ENCODE measurements around the gene C22orf23. TPM values are rescaled to one million over a fixed set of nuclear protein-coding genes. Genes with fewer than 3 reads are reported as not detected.

Gene C22orf23
- total and polyA plus RNA-seq, 9 donors = 0.18 to 15.2 (median 8.7) TPM

DNA sequence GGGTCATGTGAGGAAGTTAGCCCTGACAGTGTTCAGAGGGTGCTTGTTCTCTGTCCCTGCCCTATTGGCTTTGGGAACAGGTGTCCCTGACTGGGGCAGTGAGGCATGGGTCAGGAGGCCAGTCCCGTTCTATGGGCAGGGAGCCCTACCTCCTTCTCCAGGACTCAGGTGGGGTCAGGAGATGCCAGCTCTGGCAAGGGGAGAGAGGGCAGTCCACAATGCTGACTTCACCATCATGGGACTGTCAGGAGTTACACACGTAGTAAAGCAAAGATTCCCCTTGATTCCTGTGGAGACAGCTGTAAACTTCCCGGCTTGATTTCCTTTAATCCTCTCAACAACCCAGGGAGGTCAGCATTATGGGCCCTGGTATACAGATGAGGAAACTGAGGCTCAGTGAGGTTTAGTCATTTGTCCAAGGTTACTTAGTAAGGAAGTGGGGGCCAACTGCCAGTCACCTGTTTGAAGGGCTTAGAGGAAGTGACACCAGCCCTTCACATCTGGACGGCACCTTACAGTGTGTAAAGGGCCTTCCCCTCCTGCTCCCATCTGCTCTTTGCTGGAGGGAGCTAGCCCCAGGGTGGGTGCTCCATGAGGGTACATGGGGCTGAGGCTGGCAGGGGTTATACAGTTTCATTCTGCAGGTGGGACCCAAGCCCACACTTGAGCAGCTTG lies 35.4 kb downstream of the C22orf23 start:
- Histone ChIP-seq H3K36me3 (ENCODE audit: control insufficient read depth, insufficient read depth, low read length) (peaks cover 73% of the 10 kb centered on the region), H3K4me1 (ENCODE audit: control insufficient read depth, insufficient read depth, low read length) (no peaks in the 10 kb centered on the region), H3K27me3 (ENCODE audit: control insufficient read depth, insufficient read depth, low read length) (no peaks in the 10 kb centered on the region), H3K9me3 (replicated peaks; ENCODE audit: control insufficient read depth, low read depth, low read length) (no peaks in the 10 kb centered on the region), H3K4me3 (ENCODE audit: low read length) (no peak overlapping the region), H3K27ac (ENCODE audit: low read length) (no peak overlapping the region)
- no peak for DNase-seq
- 100% methylated on average over 1 of the region's 4 CpGs for WGBS (ENCODE audit: insufficient coverage)

DNA sequence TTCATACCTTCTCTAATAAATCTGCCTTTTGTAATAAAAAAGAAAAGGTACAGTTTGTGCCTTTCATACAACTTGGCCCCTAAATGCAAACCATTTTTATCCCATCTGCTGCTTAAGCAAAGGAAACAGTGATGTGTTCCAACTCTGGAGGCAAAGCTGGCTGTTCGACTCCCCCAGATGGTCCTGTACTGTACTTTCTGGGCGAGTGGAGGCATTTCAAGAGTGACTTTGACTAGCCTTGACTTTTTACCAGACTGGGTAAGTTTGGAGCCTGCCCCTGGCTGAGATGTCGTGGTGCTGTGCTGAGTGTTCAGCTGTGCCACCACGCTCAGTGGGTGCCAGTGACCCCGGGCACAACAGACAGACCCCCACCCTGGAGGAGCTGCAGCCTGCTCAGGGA lies 37.1 kb downstream of the C22orf23 start:
- H3K4me1 ChIP-seq (ENCODE audit: control insufficient read depth, insufficient read depth, low read length) = peaks cover 11% of the 10 kb centered on the region
- 87% methylated on average over 5 of the region's 5 CpGs for WGBS (ENCODE audit: insufficient coverage)
- no peak overlapping the region for H3K4me3 ChIP-seq (ENCODE audit: low read length)
- no peaks in the 10 kb centered on the region for H3K27me3 ChIP-seq (ENCODE audit: control insufficient read depth, insufficient read depth, low read length)
- no peaks in the 10 kb centered on the region for H3K9me3 ChIP-seq (replicated peaks; ENCODE audit: control insufficient read depth, low read depth, low read length)
- H3K27ac ChIP-seq (ENCODE audit: low read length) = no peak overlapping the region
- H3K36me3 ChIP-seq (ENCODE audit: control insufficient read depth, insufficient read depth, low read length) = peaks cover 76% of the 10 kb centered on the region
- DNase-seq = no peak

DNA sequence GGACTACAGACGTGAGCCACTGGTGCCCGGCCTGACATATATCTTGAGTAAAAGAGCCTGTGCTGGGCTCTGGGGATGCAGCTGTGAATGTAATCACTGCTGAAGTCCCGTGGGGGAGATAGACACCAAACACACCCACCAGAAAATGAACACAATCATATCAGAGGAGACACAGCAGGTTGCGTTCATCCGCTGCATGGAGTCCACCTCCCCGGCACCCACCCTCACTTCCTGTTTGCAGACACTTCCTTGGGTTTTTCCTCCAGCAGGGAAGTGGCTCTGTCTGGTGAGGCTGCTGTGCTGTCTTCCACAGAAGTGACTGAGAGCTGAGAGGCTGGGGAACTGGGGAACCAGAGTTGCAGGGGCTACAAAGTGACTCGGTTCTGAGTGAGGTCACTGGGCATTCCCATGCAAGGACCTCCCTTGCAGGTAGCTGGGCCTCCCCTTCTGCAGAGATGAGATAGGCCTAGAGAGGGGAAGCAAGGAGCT lies 40.1 kb downstream of the C22orf23 start:
- no CpG with 5 or more reads among the region's 7 CpGs for WGBS (ENCODE audit: insufficient coverage)
- Histone ChIP-seq H3K4me3 (ENCODE audit: low read length) (no peak overlapping the region), H3K27me3 (ENCODE audit: control insufficient read depth, insufficient read depth, low read length) (no peaks in the 10 kb centered on the region), H3K4me1 (ENCODE audit: control insufficient read depth, insufficient read depth, low read length) (peaks cover 35% of the 10 kb centered on the region), H3K36me3 (ENCODE audit: control insufficient read depth, insufficient read depth, low read length) (peaks cover 57% of the 10 kb centered on the region), H3K27ac (ENCODE audit: low read length) (no peak overlapping the region), H3K9me3 (replicated peaks; ENCODE audit: control insufficient read depth, low read depth, low read length) (no peaks in the 10 kb centered on the region)
- no peak for DNase-seq

DNA sequence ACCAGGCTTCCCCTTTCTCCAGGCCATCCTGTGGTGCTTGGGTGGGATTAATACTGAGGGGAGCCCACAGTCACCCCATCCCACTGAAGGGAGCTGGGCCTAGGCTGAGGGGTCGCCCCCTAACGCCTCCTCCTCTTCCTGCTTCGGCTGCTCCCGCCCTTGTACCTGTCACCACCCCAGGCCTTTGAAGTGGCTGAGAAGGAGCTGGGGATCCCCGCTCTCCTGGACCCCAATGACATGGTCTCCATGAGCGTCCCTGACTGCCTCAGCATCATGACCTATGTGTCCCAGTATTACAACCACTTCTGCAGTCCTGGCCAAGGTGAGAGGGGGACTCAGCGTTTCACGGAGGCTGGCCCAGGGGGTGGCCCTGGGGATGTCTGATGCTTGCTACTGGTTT lies 41.2 kb downstream of the C22orf23 start:
- WGBS (ENCODE audit: insufficient coverage) = 92% methylated on average over 4 of the region's 8 CpGs
- Histone ChIP-seq H3K9me3 (replicated peaks; ENCODE audit: control insufficient read depth, low read depth, low read length) (no peaks in the 10 kb centered on the region), H3K27me3 (ENCODE audit: control insufficient read depth, insufficient read depth, low read length) (no peaks in the 10 kb centered on the region), H3K4me3 (ENCODE audit: low read length) (no peak overlapping the region), H3K4me1 (ENCODE audit: control insufficient read depth, insufficient read depth, low read length) (peaks cover 43% of the 10 kb centered on the region), H3K36me3 (ENCODE audit: control insufficient read depth, insufficient read depth, low read length) (peaks cover 46% of the 10 kb centered on the region), H3K27ac (ENCODE audit: low read length) (peak overlapping the region; percentile 85)
- DNase-seq = no peak

DNA sequence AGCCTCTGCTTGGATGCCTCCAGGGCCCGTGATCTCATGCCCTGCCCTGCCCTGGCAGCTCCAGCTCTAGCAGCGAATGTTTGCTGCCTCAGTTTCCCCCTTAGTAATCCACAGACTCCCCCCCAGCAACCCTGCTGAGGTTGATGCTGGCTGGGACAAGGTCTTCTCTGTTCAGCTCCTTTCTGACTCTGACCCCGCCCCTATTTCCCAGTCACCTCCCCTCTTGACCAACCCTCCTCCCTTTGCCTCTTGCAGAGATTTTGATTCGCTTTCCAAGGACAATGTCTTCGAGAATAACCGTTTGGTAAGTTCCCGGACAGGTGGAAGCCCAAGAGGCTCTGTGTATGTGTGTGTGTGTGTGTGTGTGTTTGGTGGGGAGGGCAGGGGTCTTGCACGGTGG lies 41.7 kb downstream of the C22orf23 start:
- 79% methylated on average over 3 of the region's 8 CpGs for WGBS (ENCODE audit: insufficient coverage)
- H3K27ac ChIP-seq (ENCODE audit: low read length) = peak overlapping the region; percentile 85
- DNase-seq = no peak
- H3K27me3 ChIP-seq (ENCODE audit: control insufficient read depth, insufficient read depth, low read length) = no peaks in the 10 kb centered on the region
- H3K4me1 ChIP-seq (ENCODE audit: control insufficient read depth, insufficient read depth, low read length) = peaks cover 48% of the 10 kb centered on the region
- H3K36me3 ChIP-seq (ENCODE audit: control insufficient read depth, insufficient read depth, low read length) = peaks cover 46% of the 10 kb centered on the region
- no peak overlapping the region for H3K4me3 ChIP-seq (ENCODE audit: low read length)
- no peaks in the 10 kb centered on the region for H3K9me3 ChIP-seq (replicated peaks; ENCODE audit: control insufficient read depth, low read depth, low read length)

DNA sequence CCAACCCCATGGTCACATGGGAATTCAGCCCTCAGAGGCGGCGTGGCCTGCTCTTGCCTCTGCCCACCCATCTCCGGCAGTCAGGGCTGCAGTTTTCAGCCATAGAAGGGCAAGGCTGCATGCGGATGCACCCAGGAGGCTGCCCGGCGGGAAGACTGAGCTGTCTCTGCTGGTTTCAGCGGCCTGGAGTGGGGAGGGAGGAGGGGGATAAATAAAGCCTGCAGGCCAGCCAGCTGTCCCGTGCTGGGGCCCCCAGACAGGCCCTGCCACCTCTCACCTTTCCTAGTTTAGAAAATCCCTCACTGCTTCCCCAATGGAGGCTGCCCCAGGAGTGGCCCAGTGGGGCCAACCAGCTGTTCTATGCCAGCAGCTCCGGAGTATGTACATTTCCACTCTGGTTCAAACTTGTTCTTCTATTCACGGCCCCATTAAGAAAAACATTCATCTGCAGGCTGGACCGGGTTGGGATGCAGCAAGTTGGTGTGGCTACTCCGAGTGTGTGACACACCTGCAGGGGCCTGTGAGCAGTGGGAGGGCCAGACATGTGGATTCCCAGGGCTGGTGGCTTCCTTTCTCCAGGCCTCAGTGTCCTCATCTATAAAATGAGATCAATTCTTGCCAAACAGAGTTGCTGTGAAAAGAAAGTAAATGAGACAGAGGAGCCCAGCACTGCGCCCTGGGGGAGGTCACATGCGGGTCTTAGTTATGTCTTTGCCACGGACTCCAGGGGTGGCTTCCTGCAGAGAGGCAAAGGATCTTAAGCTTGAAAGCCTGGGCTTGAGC lies 42.3 kb downstream of the C22orf23 start:
- peak; percentile 59 for DNase-seq
- WGBS (ENCODE audit: insufficient coverage) = 44% methylated on average over 12 of the region's 15 CpGs
- peaks cover 49% of the 10 kb centered on the region for H3K4me1 ChIP-seq (ENCODE audit: control insufficient read depth, insufficient read depth, low read length)
- peak overlapping the region; percentile 25 for H3K4me3 ChIP-seq (ENCODE audit: low read length)
- peaks cover 40% of the 10 kb centered on the region for H3K36me3 ChIP-seq (ENCODE audit: control insufficient read depth, insufficient read depth, low read length)
- peak overlapping the region; percentile 87 for H3K27ac ChIP-seq (ENCODE audit: low read length)
- H3K27me3 ChIP-seq (ENCODE audit: control insufficient read depth, insufficient read depth, low read length) = no peaks in the 10 kb centered on the region
- H3K9me3 ChIP-seq (replicated peaks; ENCODE audit: control insufficient read depth, low read depth, low read length) = no peaks in the 10 kb centered on the region

DNA sequence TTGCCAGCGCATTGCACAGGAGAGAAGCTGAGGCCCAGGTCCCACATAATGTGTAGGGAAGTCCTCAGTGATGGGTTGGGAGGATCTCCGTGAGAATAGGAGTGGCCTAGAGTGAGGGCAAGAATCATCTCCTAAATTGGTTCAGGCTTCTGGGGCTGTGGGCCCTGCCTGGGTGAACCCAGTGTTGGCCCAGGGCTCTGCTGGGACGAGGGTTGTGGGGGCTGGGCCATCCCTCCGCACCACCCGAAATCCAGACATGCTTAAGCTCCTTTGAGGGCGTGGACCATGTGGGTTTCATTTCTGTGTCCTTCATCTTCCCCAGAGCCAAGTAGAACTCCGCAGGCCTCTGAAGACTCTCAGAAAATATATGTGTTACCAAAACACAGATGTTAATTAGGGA lies 43.6 kb downstream of the C22orf23 start:
- DNase-seq = no peak
- no peaks in the 10 kb centered on the region for H3K9me3 ChIP-seq (replicated peaks; ENCODE audit: control insufficient read depth, low read depth, low read length)
- peaks cover 57% of the 10 kb centered on the region for H3K4me1 ChIP-seq (ENCODE audit: control insufficient read depth, insufficient read depth, low read length)
- 44% methylated on average over 5 of the region's 7 CpGs for WGBS (ENCODE audit: insufficient coverage)
- no peak overlapping the region for H3K4me3 ChIP-seq (ENCODE audit: low read length)
- H3K36me3 ChIP-seq (ENCODE audit: control insufficient read depth, insufficient read depth, low read length) = peaks cover 27% of the 10 kb centered on the region
- H3K27me3 ChIP-seq (ENCODE audit: control insufficient read depth, insufficient read depth, low read length) = no peaks in the 10 kb centered on the region
- H3K27ac ChIP-seq (ENCODE audit: low read length) = peak overlapping the region; percentile 87

DNA sequence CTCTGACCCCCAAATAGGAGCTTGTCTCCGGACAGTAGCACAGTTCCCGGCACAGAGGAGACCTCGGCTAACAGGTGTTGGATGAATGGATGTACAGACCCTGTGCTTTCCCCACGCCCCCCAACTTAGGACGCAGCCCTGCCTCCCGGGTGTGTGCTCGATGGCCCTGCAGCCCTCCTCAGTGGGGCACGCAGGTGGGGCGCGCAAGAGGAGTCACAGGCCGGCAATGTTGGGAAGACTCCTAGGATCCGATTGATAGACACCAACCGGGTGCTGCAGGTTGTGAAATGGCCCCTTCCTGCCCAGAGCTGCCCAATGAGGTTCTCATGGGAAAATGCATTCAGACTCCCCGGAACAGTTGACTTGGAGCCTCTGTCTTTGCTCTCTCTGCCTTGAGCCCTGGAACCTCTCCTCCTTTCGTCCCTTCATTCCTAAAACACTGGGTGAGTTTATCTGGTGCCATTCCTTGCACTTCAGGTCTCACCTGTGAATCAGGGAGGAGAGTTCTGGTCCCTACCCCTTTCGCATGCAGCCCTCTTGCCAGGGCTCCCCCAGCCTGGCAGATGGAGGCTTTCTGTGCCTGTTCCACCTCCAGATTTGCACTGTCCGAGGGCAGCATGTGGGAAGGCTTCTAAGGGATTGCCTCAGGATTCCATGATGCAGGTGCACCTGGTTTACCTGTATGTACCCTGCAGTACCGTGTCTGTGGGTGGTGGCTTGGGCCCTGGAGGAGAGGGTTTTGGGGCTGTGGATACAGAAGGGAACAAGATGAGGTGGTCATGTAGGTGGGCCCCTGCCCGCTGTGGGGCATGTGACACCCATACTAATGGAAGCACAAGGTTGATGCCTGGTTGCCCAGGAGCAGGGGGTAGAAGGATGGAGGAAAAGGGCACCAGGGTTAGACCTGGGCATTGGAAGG lies 46.1 kb downstream of the C22orf23 start:
- WGBS (ENCODE audit: insufficient coverage) = 43% methylated on average over 14 of the region's 19 CpGs
- H3K27ac ChIP-seq (ENCODE audit: low read length) = peak overlapping the region; percentile 76
- peaks cover 55% of the 10 kb centered on the region for H3K4me1 ChIP-seq (ENCODE audit: control insufficient read depth, insufficient read depth, low read length)
- peaks cover 8% of the 10 kb centered on the region for H3K36me3 ChIP-seq (ENCODE audit: control insufficient read depth, insufficient read depth, low read length)
- peak overlapping the region; percentile 74 for H3K4me3 ChIP-seq (ENCODE audit: low read length)
- no peak for DNase-seq
- H3K9me3 ChIP-seq (replicated peaks; ENCODE audit: control insufficient read depth, low read depth, low read length) = no peaks in the 10 kb centered on the region
- H3K27me3 ChIP-seq (ENCODE audit: control insufficient read depth, insufficient read depth, low read length) = no peaks in the 10 kb centered on the region

DNA sequence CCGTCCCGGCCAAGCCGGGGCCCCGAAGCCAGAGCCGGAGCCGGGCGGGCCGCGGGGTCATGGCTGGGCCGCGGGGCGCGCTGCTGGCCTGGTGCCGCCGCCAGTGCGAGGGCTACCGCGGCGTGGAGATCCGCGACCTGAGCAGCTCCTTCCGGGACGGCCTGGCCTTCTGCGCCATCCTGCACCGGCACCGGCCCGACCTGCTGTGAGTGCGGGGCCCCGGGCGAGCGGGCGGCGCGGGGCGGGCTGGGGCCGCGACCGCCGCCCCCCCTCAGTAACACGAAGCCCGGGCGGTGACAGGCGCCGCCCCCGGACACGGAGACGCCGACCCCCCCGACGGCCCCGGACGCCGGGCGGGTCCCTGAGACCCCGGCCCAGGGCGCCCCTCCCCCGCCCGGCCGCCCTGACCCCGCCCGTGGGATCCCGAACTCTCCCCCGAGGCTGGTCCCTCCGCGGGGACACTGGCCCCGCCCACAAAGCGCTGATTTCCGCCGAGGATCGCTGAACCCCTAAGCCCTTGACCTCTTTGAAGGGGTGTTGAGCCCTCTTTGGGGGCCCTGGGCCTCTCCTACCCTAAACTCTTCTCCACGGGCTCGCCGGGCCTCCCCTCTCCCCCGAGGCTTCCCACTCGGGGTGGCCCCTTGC lies 46.9 kb downstream of the C22orf23 start:
- under 1% methylated on average over 70 of the region's 75 CpGs for WGBS (ENCODE audit: insufficient coverage)
- Histone ChIP-seq H3K9me3 (replicated peaks; ENCODE audit: control insufficient read depth, low read depth, low read length) (no peaks in the 10 kb centered on the region), H3K4me3 (ENCODE audit: low read length) (peak overlapping the region; percentile 74), H3K4me1 (ENCODE audit: control insufficient read depth, insufficient read depth, low read length) (peaks cover 47% of the 10 kb centered on the region), H3K36me3 (ENCODE audit: control insufficient read depth, insufficient read depth, low read length) (peaks cover 2% of the 10 kb centered on the region), H3K27me3 (ENCODE audit: control insufficient read depth, insufficient read depth, low read length) (no peaks in the 10 kb centered on the region), H3K27ac (ENCODE audit: low read length) (peak overlapping the region; percentile 76)
- DNase-seq = no peak

Measured in muscle of leg (tissue), 11 donors.